Measurements from ENCODE around the gene RNF4. TPM values are rescaled to one million over a fixed set of nuclear protein-coding genes. Genes with fewer than 3 reads are reported as not detected.

RNF4 gene
- total RNA-seq, 1 experiment from 2014 or later: 113 TPM

DNA sequence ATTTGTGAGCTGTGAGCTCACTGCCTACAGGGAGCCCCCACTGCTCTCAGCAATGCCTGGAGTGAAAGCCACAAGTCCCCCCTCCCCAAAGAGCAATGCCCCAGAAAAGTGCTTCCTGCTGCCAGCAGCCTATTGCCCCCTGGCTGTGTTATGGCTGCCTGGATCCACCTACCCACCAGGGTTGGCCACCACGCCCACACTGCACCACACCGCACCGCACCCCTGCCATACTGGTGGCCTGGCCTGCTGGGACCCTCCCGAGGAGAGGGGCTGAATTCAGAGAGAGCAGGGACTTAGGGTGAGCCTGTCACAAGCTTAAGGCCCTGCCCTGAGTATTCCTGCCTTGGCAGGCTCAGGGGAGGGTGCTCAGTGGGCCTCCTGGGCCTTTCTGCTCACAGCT lies 45.8 kb upstream of the RNF4 start:
- Histone ChIP-seq H3K36me3 (ENCODE audit: insufficient read depth, low read length, poor library complexity, severe bottlenecking) (no peaks in the 10 kb centered on the region), H3K4me1 (ENCODE audit: insufficient read depth, low read length, poor library complexity, severe bottlenecking) (peaks cover 7% of the 10 kb centered on the region), H3K9me3 (ENCODE audit: low read depth, low read length, poor library complexity, severe bottlenecking) (no peaks in the 10 kb centered on the region), H3K27ac (ENCODE audit: low read depth, low read length, poor library complexity, severe bottlenecking) (no peak overlapping the region), H3K27me3 (replicated peaks; ENCODE audit: insufficient read depth, low read depth, low read length, poor library complexity) (peaks cover 19% of the 10 kb centered on the region), H3K4me3 (ENCODE audit: low read depth, low read length, poor library complexity, severe bottlenecking) (no peak overlapping the region)
- BruUV-seq (replicated peaks): no TSS peak
- DNase-seq (ENCODE audit: low spot score): no peak
- CTCF ChIA-PET: no interaction called here
- TF ChIP-seq, protein P1, sequence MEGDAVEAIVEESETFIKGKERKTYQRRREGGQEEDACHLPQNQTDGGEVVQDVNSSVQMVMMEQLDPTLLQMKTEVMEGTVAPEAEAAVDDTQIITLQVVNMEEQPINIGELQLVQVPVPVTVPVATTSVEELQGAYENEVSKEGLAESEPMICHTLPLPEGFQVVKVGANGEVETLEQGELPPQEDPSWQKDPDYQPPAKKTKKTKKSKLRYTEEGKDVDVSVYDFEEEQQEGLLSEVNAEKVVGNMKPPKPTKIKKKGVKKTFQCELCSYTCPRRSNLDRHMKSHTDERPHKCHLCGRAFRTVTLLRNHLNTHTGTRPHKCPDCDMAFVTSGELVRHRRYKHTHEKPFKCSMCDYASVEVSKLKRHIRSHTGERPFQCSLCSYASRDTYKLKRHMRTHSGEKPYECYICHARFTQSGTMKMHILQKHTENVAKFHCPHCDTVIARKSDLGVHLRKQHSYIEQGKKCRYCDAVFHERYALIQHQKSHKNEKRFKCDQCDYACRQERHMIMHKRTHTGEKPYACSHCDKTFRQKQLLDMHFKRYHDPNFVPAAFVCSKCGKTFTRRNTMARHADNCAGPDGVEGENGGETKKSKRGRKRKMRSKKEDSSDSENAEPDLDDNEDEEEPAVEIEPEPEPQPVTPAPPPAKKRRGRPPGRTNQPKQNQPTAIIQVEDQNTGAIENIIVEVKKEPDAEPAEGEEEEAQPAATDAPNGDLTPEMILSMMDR (conservative IDR thresholded peaks at IDR 0.05; ENCODE audit: low read depth, low read length): no peak
- no peak for TF ChIP-seq EZH2 (IDR thresholded peaks at IDR 0.05; ENCODE audit: borderline replicate concordance, low read depth, low read length, poor library complexity, severe bottlenecking)
- intact Hi-C loops (cut with micrococcal nuclease; ENCODE audit: unreplicated experiment): no loop called here
- POLR2A ChIA-PET (ENCODE audit: low non-redundant PET): no interaction called here

DNA sequence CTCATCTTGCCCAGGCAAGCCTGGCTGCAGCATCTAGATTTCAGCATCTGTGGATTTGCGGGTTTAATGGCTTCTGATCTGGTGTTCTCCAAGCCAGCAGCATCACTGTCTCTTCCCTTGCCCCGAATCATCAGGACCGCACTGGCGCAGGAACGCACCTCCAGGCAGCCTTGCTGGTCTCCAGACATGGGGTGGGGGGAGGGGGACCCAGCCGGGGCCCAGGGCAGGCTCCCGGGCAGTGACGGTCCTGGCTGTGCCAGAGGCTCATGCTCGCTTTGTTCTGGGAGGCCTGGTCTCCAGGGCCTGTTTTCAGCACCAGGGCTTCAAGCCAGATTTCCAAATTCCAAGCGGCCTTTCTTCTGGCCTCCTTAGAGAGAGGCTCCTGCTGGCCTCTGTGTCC lies 45.2 kb upstream of the RNF4 start:
- peaks cover 19% of the 10 kb centered on the region for H3K27me3 ChIP-seq (replicated peaks; ENCODE audit: insufficient read depth, low read depth, low read length, poor library complexity)
- TF ChIP-seq, protein P1 (conservative IDR thresholded peaks at IDR 0.05; ENCODE audit: low read depth, low read length): no peak
- no peak for TF ChIP-seq EZH2 (IDR thresholded peaks at IDR 0.05; ENCODE audit: borderline replicate concordance, low read depth, low read length, poor library complexity, severe bottlenecking)
- intact Hi-C loops (cut with micrococcal nuclease; ENCODE audit: unreplicated experiment): no loop called here
- ChIA-PET POLR2A (ENCODE audit: low non-redundant PET) (no interaction called here), CTCF (no interaction called here)
- no TSS peak for BruUV-seq (replicated peaks)
- H3K36me3 ChIP-seq (ENCODE audit: insufficient read depth, low read length, poor library complexity, severe bottlenecking): no peaks in the 10 kb centered on the region
- H3K4me3 ChIP-seq (ENCODE audit: low read depth, low read length, poor library complexity, severe bottlenecking): no peak overlapping the region
- peaks cover 7% of the 10 kb centered on the region for H3K4me1 ChIP-seq (ENCODE audit: insufficient read depth, low read length, poor library complexity, severe bottlenecking)
- H3K27ac ChIP-seq (ENCODE audit: low read depth, low read length, poor library complexity, severe bottlenecking): no peak overlapping the region
- H3K9me3 ChIP-seq (ENCODE audit: low read depth, low read length, poor library complexity, severe bottlenecking): no peaks in the 10 kb centered on the region
- DNase-seq (ENCODE audit: low spot score): no peak

DNA sequence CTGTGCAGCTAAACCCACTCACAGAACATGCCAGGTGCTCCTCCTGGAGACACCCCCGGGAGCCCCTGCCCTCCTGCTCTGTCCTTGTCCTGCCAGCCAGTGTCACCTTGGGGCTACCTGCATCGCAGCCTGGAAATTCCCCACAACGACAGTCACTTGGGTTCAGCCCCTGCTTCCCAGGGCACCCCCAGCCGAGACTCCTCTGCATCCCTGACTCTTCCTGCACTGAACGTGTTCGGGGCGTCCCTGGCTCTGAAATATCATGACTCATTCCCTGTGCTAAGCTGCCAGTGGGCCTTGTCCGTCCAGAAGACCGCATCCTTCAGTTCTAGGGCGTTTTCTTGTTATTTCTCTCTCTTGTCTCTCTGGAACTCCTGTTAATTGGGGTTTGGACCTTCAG lies 44.3 kb upstream of the RNF4 start:
- ChIA-PET CTCF (interaction anchor here (1.2 kb wide), 1 partner anchor 12 kb away, joined by 5 read pairs; no protein-coding TSS in a partner anchor), POLR2A (ENCODE audit: low non-redundant PET) (no interaction called here)
- Histone ChIP-seq H3K4me3 (ENCODE audit: low read depth, low read length, poor library complexity, severe bottlenecking) (no peak overlapping the region), H3K27ac (ENCODE audit: low read depth, low read length, poor library complexity, severe bottlenecking) (no peak overlapping the region), H3K9me3 (ENCODE audit: low read depth, low read length, poor library complexity, severe bottlenecking) (no peaks in the 10 kb centered on the region), H3K36me3 (ENCODE audit: insufficient read depth, low read length, poor library complexity, severe bottlenecking) (no peaks in the 10 kb centered on the region), H3K4me1 (ENCODE audit: insufficient read depth, low read length, poor library complexity, severe bottlenecking) (no peaks in the 10 kb centered on the region), H3K27me3 (replicated peaks; ENCODE audit: insufficient read depth, low read depth, low read length, poor library complexity) (peaks cover 14% of the 10 kb centered on the region)
- no TSS peak for BruUV-seq (replicated peaks)
- no peak for DNase-seq (ENCODE audit: low spot score)
- intact Hi-C loops (cut with micrococcal nuclease; ENCODE audit: unreplicated experiment): no loop called here
- TF ChIP-seq, protein P1 (conservative IDR thresholded peaks at IDR 0.05; ENCODE audit: low read depth, low read length): no peak
- no peak for TF ChIP-seq EZH2 (IDR thresholded peaks at IDR 0.05; ENCODE audit: borderline replicate concordance, low read depth, low read length, poor library complexity, severe bottlenecking)
